ENCODE data around the gene SYNRG.
"Not testable (repeated sequence)": the region's sequence is repeated elsewhere in the genome, so short reads cannot be mapped to it uniquely, and the experiment has no call there.

SYNRG gene

GRCh38 chr17:37609170-37610040 is at the start of gene SYNRG:
Gene SYNRG (minus strand): TSS chr17:37609418. CDS start chr17:37609355, 63 bp downstream.
- peak; percentile 98 for DNase-seq

GRCh38 chr17:37657202-37657601 is 48.0 kb upstream of the SYNRG start:
- DNase-seq: no peak

GRCh38 chr17:37651849-37652248 is 42.6 kb upstream of the SYNRG start:
- no peak for DNase-seq

- peak; percentile 67 for DNase-seq
Observed at GRCh38 chr17:37650419-37651003, 41.3 kb upstream of the SYNRG start.

GRCh38 chr17:37648555-37648954 is 39.3 kb upstream of the SYNRG start:
- peak; percentile 81 for DNase-seq

GRCh38 chr17:37647856-37648255 is 38.6 kb upstream of the SYNRG start:
- no peak for DNase-seq

- peak; percentile 8 for DNase-seq
Observed at GRCh38 chr17:37643869-37644268, 34.7 kb upstream of the SYNRG start.

- peak; percentile 95 for DNase-seq
Observed at GRCh38 chr17:37643118-37643766, 34.0 kb upstream of the SYNRG start, which contains the start of gene DDX52. Gene DDX52 (minus strand): TSS chr17:37643446. CDS start chr17:37643420, 26 bp downstream.

GRCh38 chr17:37642681-37643080 is 33.5 kb upstream of the SYNRG start:
- DNase-seq: peak; percentile 32

- DNase-seq: no peak
Observed at GRCh38 chr17:37640015-37640414, 30.8 kb upstream of the SYNRG start.

GRCh38 chr17:37637956-37638355 is 28.7 kb upstream of the SYNRG start:
- DNase-seq: no peak

- not testable (repeated sequence) for DNase-seq
Observed at GRCh38 chr17:37616430-37616829, 7.2 kb upstream of the SYNRG start.

- DNase-seq: no peak
Observed at GRCh38 chr17:37614823-37615222, 5.6 kb upstream of the SYNRG start.

- peak; percentile 78 for DNase-seq
Observed at GRCh38 chr17:37614391-37614790, 5.2 kb upstream of the SYNRG start.

GRCh38 chr17:37610971-37611370 is 1.8 kb upstream of the SYNRG start:
- DNase-seq: no peak

- DNase-seq: not testable (repeated sequence)
Observed at GRCh38 chr17:37610041-37610420, 813 bp upstream of the SYNRG start.

GRCh38 chr17:37608351-37609169 is 658 bp downstream of the SYNRG start:
- peak; percentile 63 for DNase-seq

- DNase-seq: no peak
Observed at GRCh38 chr17:37607637-37608331, 1.4 kb downstream of the SYNRG start.

- DNase-seq: peak; percentile 83
Observed at GRCh38 chr17:37605813-37606505, 3.3 kb downstream of the SYNRG start.

GRCh38 chr17:37605081-37605480 is 4.1 kb downstream of the SYNRG start:
- DNase-seq: peak; percentile 64

GRCh38 chr17:37604556-37604955 is 4.7 kb downstream of the SYNRG start:
- no peak for DNase-seq

GRCh38 chr17:37598145-37598544 is 11.1 kb downstream of the SYNRG start:
- DNase-seq: no peak
